Hepatocyte (in vitro differentiated cells): Measurements from ENCODE around the gene FRRS1L. TPM values are rescaled to one million over a fixed set of nuclear protein-coding genes. Genes with fewer than 3 reads are reported as not detected.

Experiments
- DNase-seq: peaks from one replicate; pipeline ENCODE4 v3.0.0-alpha.2; 2016; ENCODE audit warnings: low spot score
- H2AFZ ChIP-seq: fragments of 200-600 bp; sonication (generic); 2 replicates; pipeline ENCODE4 v1.6.0; 2016; ENCODE audit warnings: antibody characterized with exemption, mild to moderate bottlenecking
- H3K27ac ChIP-seq: fragments of 200-600 bp; sonication (generic); 2 replicates; pipeline ENCODE4 v1.5.1; 2016; ENCODE audit warnings: mild to moderate bottlenecking
- H3K27me3 ChIP-seq: fragments of 200-600 bp; sonication (generic); 2 replicates; pipeline ENCODE4 v1.6.1; 2016
- H3K36me3 ChIP-seq: fragments of 200-600 bp; sonication (generic); replicated peaks from 2 replicates; pipeline ENCODE4 v1.5.1; 2016; ENCODE audit warnings: low read depth; ENCODE audit not compliant: insufficient read depth
- H3K4me1 ChIP-seq: fragments of 200-600 bp; sonication (generic); 2 replicates; pipeline ENCODE4 v1.5.1; 2016; ENCODE audit warnings: mild to moderate bottlenecking, moderate library complexity; ENCODE audit not compliant: insufficient read depth
- H3K4me2 ChIP-seq: fragments of 200-600 bp; sonication (generic); 2 replicates; pipeline ENCODE4 v1.6.0; 2016
- H3K4me3 ChIP-seq: fragments of 200-600 bp; sonication (generic); 2 replicates; pipeline ENCODE4 v1.5.1; 2016; ENCODE audit warnings: mild to moderate bottlenecking
- H3K79me2 ChIP-seq: fragments of 200-600 bp; sonication (generic); 2 replicates; pipeline ENCODE4 v1.6.0; 2017; ENCODE audit warnings: mild to moderate bottlenecking
- H3K9me2 ChIP-seq: fragments of 200-600 bp; sonication (generic); replicated peaks from 2 replicates; pipeline ENCODE4 v1.6.0; 2017; ENCODE audit warnings: mild to moderate bottlenecking; ENCODE audit not compliant: insufficient read depth
- H3K9me3 ChIP-seq: fragments of 200-600 bp; sonication (generic); 2 replicates; pipeline ENCODE4 v1.5.1; 2016; ENCODE audit warnings: low read depth, mild to moderate bottlenecking
- H4K20me1 ChIP-seq: fragments of 200-600 bp; sonication (generic); 2 replicates; pipeline ENCODE4 v1.6.0; 2016; ENCODE audit warnings: mild to moderate bottlenecking; ENCODE audit not compliant: insufficient read depth, poor library complexity, severe bottlenecking
- EZH2 ChIP-seq: fragments of 200-600 bp; sonication (generic); IDR thresholded peaks from 2 replicates; pipeline ENCODE4 v1.6.1; 2016; ENCODE audit warnings: antibody characterized with exemption, mild to moderate bottlenecking, borderline replicate concordance
- EZH2phosphoT487 ChIP-seq: fragments of 200-600 bp; sonication (generic); IDR thresholded peaks from one replicate; pipeline ENCODE4 v1.6.1; 2018; ENCODE audit warnings: antibody characterized with exemption, mild to moderate bottlenecking, low read depth, moderate library complexity; ENCODE audit not compliant: unreplicated experiment, severe bottlenecking
- WGBS: methylation state at CpG from one replicate; pipeline ENCODE4 v1.1.6; 2016; ENCODE audit warnings: low lambda C conversion rate; ENCODE audit errors: missing lambda C conversion rate; 5-methylcytosine and 5-hydroxymethylcytosine counted together
- polyA plus RNA-seq: library from polyadenylated mRNA; unstranded; fragments of >200 nt; fragmentation: Nextera tagmentation; extraction: Ambion mirVana; gene quantifications from 2 replicates; pipeline ENCODE4 v1.2.1, GENCODE V29; 2016
- total RNA-seq: library from RNA; depleted of rRNA; stranded (reverse); fragments of >200 nt; gene quantifications from 2 replicates; pipeline ENCODE4 v1.2.3, GENCODE V29; 2014
- TF ChIP-seq, protein P1 (sequence below): fragments of 200-600 bp; sonication (generic); IDR thresholded peaks from 2 replicates; pipeline ENCODE4 v1.5.1; 2016; ENCODE audit warnings: antibody characterized with exemption, mild to moderate bottlenecking; ENCODE audit not compliant: poor library complexity

The FRRS1L gene
- total and polyA plus RNA-seq, 2 experiments from 2014 or later: 2.6 to 4.4 TPM

DNA sequence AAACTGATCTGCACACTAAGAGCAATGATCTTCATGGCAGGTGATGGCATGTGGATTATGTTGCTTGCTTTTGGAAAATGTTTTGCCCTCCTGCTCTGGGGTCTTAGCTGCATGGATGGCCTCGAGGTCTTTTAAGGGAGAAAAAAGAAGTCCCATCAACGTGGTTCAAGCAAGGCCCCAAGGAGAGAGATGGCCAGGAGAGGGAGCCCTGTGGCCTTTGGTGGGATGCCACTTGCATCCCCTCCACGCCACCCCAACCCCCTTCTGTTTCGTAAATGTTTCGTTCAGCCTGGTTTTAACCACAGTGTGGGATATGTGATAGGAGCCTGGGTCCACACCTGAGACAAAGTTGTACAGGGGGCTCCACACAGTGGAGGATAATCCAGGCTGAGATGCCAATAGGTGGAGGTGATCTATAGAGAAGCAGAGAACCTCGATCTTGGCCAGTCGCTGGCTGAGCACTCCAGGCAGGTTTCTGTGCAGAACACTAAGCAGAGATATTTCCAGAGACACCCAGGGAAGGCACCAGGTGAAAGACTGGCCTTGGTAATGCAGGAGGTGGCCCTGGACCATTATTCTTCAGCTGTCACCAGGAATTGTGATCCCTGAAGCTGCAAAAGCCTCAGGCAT lies 25.8 kb upstream of the FRRS1L start:
- WGBS: 45% methylated on average over 7 of the region's 7 CpGs
- TF ChIP-seq EZH2 (no peak), EZH2phosphoT487 (no peak)
- TF ChIP-seq, protein P1, sequence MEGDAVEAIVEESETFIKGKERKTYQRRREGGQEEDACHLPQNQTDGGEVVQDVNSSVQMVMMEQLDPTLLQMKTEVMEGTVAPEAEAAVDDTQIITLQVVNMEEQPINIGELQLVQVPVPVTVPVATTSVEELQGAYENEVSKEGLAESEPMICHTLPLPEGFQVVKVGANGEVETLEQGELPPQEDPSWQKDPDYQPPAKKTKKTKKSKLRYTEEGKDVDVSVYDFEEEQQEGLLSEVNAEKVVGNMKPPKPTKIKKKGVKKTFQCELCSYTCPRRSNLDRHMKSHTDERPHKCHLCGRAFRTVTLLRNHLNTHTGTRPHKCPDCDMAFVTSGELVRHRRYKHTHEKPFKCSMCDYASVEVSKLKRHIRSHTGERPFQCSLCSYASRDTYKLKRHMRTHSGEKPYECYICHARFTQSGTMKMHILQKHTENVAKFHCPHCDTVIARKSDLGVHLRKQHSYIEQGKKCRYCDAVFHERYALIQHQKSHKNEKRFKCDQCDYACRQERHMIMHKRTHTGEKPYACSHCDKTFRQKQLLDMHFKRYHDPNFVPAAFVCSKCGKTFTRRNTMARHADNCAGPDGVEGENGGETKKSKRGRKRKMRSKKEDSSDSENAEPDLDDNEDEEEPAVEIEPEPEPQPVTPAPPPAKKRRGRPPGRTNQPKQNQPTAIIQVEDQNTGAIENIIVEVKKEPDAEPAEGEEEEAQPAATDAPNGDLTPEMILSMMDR: peak; percentile 53
- no peak overlapping the region for H3K4me3 ChIP-seq

DNA sequence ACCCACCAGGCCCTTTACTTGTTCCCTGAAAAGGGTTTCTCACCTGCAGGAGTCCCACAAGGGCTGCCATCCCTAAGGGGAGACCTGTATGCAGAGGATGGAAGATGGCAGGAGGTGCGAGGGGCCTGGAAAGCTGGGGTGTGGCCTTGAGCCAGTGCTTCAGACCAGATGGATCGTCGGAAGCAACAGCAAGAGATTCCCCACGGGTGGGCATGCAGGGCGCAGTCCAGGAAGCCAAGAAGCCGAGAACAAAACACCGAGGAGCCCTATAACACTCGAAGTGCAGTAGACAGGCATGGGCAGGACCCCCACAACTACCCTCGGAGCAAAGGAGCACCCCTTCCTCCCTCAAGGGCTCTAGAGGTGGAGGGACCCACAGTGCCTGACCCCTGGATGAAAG lies 24.7 kb upstream of the FRRS1L start:
- Histone ChIP-seq H4K20me1 (no peaks in the 10 kb centered on the region), H3K27ac (no peak overlapping the region), H3K4me2 (no peak overlapping the region), H3K9me2 (no peaks in the 10 kb centered on the region), H3K79me2 (no peaks in the 10 kb centered on the region), H3K36me3 (no peaks in the 10 kb centered on the region), H2AFZ (no peak overlapping the region), H3K4me1 (no peaks in the 10 kb centered on the region), H3K27me3 (no peaks in the 10 kb centered on the region), H3K9me3 (no peaks in the 10 kb centered on the region), H3K4me3 (no peak overlapping the region)
- TF ChIP-seq EZH2phosphoT487: no peak
- TF ChIP-seq EZH2: no peak
- TF ChIP-seq, protein P1: no peak
- no peak for DNase-seq
- 88% methylated on average over 9 of the region's 9 CpGs for WGBS

More for the DNA sequence above, 25.8 kb upstream of the FRRS1L start:
- Histone ChIP-seq H3K4me1 (no peaks in the 10 kb centered on the region), H3K9me2 (no peaks in the 10 kb centered on the region), H3K27ac (no peak overlapping the region), H2AFZ (no peak overlapping the region), H3K36me3 (no peaks in the 10 kb centered on the region), H3K4me2 (no peak overlapping the region), H4K20me1 (no peaks in the 10 kb centered on the region), H3K27me3 (no peaks in the 10 kb centered on the region), H3K9me3 (no peaks in the 10 kb centered on the region), H3K79me2 (no peaks in the 10 kb centered on the region)
- peak; percentile 55 for DNase-seq

DNA sequence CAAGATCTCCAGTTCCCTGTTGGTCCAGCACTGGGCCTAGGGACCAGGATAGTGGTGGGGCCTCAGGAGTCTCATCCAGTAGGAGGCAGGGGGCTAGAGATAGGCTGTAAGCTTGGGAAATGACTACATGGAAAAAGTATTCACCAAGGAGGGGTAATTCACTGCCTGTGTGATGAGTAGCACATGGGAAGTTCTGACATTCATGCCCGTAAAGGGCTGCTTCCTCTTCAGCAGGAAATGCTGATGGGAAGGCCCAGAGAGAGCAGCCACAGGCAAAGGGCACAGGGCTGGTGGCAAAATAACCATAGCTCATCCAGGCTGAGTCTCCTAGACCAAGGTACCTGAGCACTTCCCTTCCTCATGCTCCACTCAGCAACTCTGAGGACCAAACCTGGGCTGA lies 23.1 kb upstream of the FRRS1L start:
- no peak for DNase-seq
- 100% methylated on average over 1 of the region's 1 CpG for WGBS
- Histone ChIP-seq H3K27ac (no peak overlapping the region), H3K27me3 (no peaks in the 10 kb centered on the region), H3K9me3 (no peaks in the 10 kb centered on the region), H3K9me2 (no peaks in the 10 kb centered on the region), H3K4me1 (no peaks in the 10 kb centered on the region), H3K79me2 (no peaks in the 10 kb centered on the region), H2AFZ (no peak overlapping the region), H4K20me1 (no peaks in the 10 kb centered on the region), H3K4me3 (no peak overlapping the region), H3K4me2 (no peak overlapping the region), H3K36me3 (no peaks in the 10 kb centered on the region)
- TF ChIP-seq, protein P1: no peak
- TF ChIP-seq EZH2 (no peak), EZH2phosphoT487 (no peak)
